ENCODE results near the gene ALDH3A1.
"Not testable (repeated sequence)": the region's sequence is repeated elsewhere in the genome, so short reads cannot be mapped to it uniquely, and the experiment has no call there.

Gene ALDH3A1

DNA sequence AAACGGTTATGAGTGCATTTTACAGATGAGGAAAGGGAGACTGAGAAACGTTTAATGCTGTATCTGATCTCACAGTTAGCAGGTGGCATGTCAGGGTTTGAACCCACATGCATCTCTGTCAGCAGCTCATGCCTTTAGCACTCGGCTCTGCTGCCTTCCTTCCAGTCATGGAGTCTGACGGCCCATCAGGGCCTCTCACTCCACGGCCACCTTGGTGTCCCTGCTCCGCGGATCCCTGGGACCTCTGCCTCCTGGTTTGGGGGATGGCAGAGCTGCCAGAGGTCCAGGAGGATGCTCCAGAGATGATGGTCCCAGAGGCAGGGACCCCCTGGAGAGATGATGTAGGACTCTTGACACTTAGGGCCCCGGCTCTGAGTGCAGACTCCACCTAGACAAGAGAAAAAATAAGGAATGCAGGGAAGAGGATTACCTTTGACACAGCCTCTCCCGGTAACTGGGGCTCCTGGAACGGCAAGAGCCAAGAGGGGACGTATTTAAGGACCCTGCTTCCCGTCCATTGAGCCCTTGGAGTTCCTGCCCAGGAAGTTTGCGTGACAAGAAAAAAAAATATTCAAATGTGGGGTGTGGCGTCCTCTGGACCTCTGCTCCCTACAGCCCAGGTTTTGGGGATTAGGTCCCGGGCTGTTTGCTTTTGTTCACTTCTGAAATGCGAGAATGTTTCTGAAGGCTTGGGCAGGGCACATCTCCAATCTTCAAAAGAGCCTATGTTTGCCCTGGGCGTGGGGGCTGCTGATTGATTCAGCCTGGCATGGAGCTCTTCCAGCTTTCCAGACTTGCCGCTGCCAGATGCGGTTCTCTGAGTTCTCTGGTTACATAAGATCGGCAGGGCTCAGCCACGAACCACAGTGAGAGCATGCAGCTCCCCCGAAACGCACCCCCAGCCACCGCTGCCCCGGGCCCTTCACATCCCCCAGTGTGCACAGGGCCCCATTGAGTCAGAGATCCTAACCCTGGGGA lies at the start of gene ALDH3A1:
ALDH3A1 (minus strand) TSS at position 470 of the 978 bp plus-strand sequence. CDS start 3,169 bp downstream, outside the sequence.
- no peak for DNase-seq (ENCODE audit: low read depth)

DNA sequence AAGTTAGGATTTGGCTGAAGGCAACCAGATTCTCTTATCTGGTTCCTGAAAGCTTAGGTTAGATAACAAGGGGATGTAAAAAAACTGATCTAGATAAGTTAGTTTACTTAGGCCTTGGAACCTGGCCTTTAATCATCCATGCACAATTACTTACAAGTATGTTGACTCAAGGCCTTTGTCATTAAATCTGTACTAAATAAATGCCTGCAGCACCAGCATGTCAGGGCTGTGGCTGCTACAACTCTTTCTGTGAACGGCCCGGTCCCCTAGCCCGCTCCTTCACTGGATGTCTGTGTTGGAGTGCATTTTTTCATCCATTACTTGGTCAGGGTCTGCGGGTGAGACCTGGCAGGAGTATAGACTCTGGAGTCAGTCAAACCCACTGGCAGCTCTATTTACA lies 48.4 kb upstream of the ALDH3A1 start:
- DNase-seq (ENCODE audit: low read depth) = no peak

DNA sequence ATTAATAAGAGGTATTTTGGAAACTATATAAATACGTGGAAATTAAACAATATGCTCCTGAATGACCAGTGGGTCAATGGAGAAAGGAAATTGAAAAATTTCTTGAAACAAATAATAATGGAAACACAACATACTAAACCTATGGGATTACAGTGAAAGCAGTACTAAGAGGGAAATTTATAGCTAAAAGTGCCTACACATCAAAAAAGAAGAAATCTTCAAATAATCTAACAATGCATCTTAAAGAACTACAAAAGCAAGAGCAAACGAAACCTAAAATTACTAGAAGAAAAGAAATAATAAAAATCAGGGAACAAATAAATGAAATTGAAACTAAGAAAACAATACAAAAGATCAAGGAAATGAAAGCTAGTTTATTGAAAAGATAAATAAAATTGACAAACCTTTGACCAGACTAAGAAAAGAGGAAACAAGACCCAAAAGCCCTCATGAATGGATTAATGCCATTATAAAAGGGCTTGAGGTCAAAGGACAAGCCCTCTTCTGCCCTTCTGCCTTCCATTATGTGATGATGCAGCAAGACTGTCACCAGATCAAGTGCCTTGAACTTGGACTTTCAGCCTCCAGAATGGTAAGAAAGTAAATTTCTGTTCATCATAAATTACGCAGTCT lies 43.9 kb upstream of the ALDH3A1 start:
- no peak for DNase-seq (ENCODE audit: low read depth)

- no peak for DNase-seq (ENCODE audit: low read depth)
Observed at GRCh38 chr17:19787733-19788357, 39.7 kb upstream of the ALDH3A1 start.

DNA sequence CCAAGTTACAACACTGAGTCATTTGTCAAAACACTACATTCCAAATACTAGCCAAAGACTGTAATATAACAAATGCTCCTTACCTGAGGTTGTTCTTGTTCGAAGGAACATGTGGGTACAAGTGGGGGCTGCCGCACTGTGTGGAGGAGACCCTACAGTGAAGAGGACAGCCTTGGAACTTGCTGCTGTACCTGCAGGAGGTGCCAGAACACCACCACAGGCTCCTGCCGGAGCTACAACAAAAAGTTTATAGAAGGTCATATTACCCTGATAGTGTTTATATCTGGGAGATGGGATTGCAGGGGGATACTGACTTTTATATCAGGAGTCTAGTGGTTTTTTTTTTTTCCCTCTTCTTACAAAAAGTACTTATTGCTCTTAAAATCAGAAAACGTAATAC lies 37.8 kb upstream of the ALDH3A1 start:
- no peak for DNase-seq (ENCODE audit: low read depth)

DNA sequence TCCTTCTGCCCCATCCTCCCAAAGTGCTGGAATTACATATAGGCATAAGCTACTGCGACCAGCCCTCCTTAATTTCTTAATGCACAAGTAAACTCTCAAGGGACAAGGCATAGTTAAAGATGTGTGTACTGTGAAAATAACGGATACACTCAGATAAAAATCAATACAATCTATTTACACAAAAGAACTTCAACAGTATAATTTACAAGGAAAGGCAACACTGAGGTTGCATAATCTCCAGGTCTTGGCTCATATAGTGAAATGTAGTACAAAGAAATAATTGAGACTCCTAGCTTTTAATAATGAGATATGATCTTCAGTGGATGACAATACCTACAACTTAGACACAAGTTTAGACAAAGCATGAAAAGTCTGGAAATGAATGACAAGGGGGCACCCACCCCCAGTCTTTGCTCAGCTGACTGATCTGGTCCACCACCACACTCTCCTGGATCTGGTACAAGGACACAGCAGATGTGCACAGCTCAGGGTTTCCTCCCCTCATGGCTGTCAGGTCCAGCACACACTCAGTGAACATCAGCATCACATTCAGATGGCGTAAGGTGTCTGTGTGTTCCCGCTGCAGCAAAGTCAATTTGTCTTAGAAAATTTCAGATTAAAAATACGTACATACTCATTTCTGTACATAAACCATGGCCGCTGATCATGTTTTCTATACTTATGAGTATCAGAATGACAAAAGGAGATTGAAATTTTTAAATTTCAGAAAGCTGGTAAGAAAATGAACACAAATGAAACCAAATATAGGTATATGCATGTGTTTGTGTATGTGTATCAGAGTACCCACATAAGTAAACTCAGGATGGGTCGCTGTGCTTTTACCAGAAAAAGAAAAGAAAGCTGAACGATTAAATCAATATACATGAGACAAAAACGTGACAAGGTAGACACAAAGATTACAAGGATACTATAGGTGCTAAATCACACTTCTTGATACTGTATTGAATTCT lies 33.7 kb upstream of the ALDH3A1 start:
- DNase-seq (ENCODE audit: low read depth) = no peak

DNA sequence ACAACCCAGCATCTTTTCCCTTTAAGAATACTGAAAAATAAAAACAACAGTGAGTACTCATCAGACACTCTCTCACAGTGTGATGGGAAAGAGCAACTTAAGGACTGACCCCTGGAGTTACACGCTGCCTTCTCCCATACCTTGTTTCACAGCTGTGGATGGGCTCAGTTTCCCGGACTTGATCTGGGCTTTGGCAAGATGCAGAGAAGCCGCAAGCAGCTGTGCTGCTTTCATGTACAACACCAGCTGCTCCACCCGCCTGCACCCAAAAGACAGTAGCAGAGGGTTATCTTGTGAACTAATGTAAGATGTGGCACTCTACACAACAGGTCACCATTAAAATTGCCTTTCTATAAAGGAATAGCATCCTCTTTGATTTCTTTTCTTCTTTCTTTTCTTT lies 32.7 kb upstream of the ALDH3A1 start:
- DNase-seq (ENCODE audit: low read depth) = no peak

GRCh38 chr17:19773534-19773933 lies 25.4 kb upstream of the ALDH3A1 start:
- DNase-seq (ENCODE audit: low read depth) = no peak

DNA sequence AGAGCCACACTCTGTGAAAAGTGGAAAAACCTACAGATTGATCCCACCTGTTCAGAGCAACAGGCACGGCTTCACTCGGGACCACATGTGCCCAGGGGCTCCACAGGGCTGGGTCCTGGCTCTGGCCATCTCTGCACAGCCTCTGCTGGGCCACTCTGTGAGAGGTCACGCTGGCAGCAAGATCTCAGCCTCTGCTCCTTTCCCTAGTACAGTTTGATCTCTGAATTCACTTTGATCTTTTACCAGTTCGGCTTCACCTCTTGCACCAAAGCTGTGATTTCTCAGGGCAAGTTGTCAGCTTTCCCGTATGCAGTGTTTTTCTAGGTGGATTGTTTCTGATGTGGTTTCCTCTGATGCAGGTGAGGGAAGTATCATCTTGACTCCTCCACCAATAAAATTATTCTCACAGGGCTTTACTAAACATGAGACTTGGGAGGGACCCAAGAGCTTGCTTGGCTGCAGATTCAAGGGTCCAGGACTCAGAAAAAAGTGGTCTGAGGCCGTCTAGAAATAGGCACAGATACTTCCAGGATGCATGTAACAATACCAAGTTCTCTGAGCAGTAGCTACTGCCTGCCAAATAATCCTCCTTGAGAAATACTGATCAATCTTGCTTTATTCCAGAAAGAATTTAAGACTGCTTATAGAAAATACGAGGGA lies 24.0 kb upstream of the ALDH3A1 start:
- no peak for DNase-seq (ENCODE audit: low read depth)

- no peak for DNase-seq (ENCODE audit: low read depth)
Observed at GRCh38 chr17:19770985-19771735, 23.1 kb upstream of the ALDH3A1 start.

- DNase-seq (ENCODE audit: low read depth) = no peak
Observed at GRCh38 chr17:19769946-19770652, 22.0 kb upstream of the ALDH3A1 start.

- no peak for DNase-seq (ENCODE audit: low read depth)
Observed at GRCh38 chr17:19768046-19768782, 20.1 kb upstream of the ALDH3A1 start.

GRCh38 chr17:19766421-19767270 lies 18.5 kb upstream of the ALDH3A1 start:
- DNase-seq (ENCODE audit: low read depth) = no peak

DNA sequence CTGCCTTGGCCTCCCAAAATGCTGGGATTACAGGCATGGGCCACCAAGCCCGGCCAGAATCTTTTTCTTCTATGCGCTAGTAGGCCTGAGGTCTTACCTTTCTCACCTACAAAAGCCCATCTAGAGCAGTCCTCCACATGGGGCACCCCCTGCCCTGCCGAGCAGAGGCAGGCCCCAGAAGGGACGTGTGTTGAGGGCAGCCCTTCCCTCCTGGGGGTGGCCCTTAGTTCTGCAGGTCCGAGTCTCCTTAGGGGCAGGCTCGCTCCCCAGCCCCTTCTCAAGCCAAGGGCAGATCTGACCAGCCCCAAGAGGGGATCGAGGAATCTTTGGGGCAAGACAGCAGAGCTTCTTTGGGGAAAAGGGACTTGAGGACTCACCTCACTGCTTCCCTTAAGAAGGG lies 17.9 kb upstream of the ALDH3A1 start:
- no peak for DNase-seq (ENCODE audit: low read depth)

- not testable (repeated sequence) for DNase-seq (ENCODE audit: low read depth)
Observed at GRCh38 chr17:19763991-19764390, 15.9 kb upstream of the ALDH3A1 start.

DNA sequence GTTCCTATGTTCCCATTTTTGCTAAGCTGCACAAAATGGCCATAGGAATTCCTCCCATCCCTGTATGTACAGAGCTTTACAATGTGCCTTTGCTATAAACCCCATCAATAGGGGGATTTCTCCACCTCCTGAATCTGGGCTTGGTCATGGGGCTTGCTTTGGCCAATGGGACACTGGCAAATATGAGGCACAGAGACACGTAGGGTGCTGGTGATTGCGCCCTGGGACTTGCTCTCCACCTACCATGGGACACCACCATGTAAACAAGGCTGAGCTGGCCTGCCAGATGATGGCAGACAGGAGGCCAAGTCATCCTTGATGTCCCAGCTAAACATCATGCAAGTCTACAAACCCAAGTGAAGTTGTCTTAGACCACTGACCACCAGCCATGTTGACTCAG lies 15.3 kb upstream of the ALDH3A1 start:
- no peak for DNase-seq (ENCODE audit: low read depth)

- DNase-seq (ENCODE audit: low read depth) = no peak
Observed at GRCh38 chr17:19762515-19762961, 14.4 kb upstream of the ALDH3A1 start.

DNA sequence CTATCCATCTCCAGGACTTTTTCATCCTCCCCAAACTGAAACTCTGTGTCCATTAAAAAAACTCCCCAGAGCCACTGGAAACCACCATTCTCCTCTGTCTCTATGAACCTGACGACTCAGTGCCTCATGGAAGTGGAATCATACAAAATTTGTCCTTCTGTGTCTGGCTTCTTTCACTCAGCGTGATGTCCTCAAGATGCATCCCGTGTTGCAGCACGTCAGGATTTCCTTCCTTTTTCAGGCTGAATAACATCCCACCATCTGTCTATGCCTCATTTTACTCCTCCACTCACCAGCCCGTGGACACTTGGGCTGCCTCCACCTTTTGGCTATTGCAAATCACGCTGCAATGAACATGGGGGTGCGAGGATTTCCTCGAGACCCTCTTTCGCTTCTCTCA lies 12.6 kb upstream of the ALDH3A1 start:
- no peak for DNase-seq (ENCODE audit: low read depth)
